HG02884 (cell line): Measurements from ENCODE around the gene NOPCHAP1.
"Not testable (repeated sequence)": the region's sequence is repeated elsewhere in the genome, so short reads cannot be mapped to it uniquely, and the experiment has no call there.

Experiments used
- ATAC-seq: cut with Tn5 transposase; IDR thresholded peaks from one replicate; pipeline ENCODE4 v1.9.1; 2021; ENCODE audit warnings: mild to moderate bottlenecking, moderate library complexity; ENCODE audit not compliant: unreplicated experiment

NOPCHAP1 gene

GRCh38 chr12:104986022-104986941 lies at the start of gene NOPCHAP1:
Gene NOPCHAP1 (plus strand): TSS chr12:104986316. CDS start chr12:104986353, 37 bp downstream.
- peak; percentile 92 for ATAC-seq

- ATAC-seq: no peak
Observed at GRCh38 chr12:104938371-104938770, 47.7 kb upstream of the NOPCHAP1 start.

- ATAC-seq: no peak
Observed at GRCh38 chr12:104939089-104939488, 47.0 kb upstream of the NOPCHAP1 start.

- ATAC-seq: no peak
Observed at GRCh38 chr12:104941454-104941853, 44.7 kb upstream of the NOPCHAP1 start.

GRCh38 chr12:104942075-104942474 lies 44.0 kb upstream of the NOPCHAP1 start:
- ATAC-seq: no peak

- not testable (repeated sequence) for ATAC-seq
Observed at GRCh38 chr12:104943401-104943800, 42.7 kb upstream of the NOPCHAP1 start.

GRCh38 chr12:104944252-104944651 lies 41.9 kb upstream of the NOPCHAP1 start:
- ATAC-seq: no peak

GRCh38 chr12:104948716-104949115 lies 37.4 kb upstream of the NOPCHAP1 start:
- ATAC-seq: not testable (repeated sequence)

GRCh38 chr12:104951759-104952509 lies 34.2 kb upstream of the NOPCHAP1 start:
- ATAC-seq: no peak

GRCh38 chr12:104952816-104953215 lies 33.3 kb upstream of the NOPCHAP1 start:
- no peak for ATAC-seq

GRCh38 chr12:104953323-104953722 lies 32.8 kb upstream of the NOPCHAP1 start:
- ATAC-seq: no peak

GRCh38 chr12:104955703-104956102 lies 30.4 kb upstream of the NOPCHAP1 start:
- ATAC-seq: no peak

GRCh38 chr12:104956870-104957718 lies 29.0 kb upstream of the NOPCHAP1 start:
- no peak for ATAC-seq

- peak; percentile 14 for ATAC-seq
Observed at GRCh38 chr12:104957719-104958000, 28.5 kb upstream of the NOPCHAP1 start.

- ATAC-seq: peak; percentile 58
Observed at GRCh38 chr12:104958001-104958804, 27.9 kb upstream of the NOPCHAP1 start, which contains the start of gene SLC41A2. Gene SLC41A2 (minus strand): TSS chr12:104958290. CDS start chr12:104928527, 29,763 bp downstream.

- no peak for ATAC-seq
Observed at GRCh38 chr12:104958805-104959334, 27.2 kb upstream of the NOPCHAP1 start.

GRCh38 chr12:104959335-104959841 lies 26.7 kb upstream of the NOPCHAP1 start:
- ATAC-seq: no peak

- ATAC-seq: no peak
Observed at GRCh38 chr12:104960464-104960863, 25.7 kb upstream of the NOPCHAP1 start.

- ATAC-seq: no peak
Observed at GRCh38 chr12:104963757-104964156, 22.4 kb upstream of the NOPCHAP1 start.
